Activated naive CD8-positive, alpha-beta T cell (primary cell): Measurements from ENCODE around the gene DPM2.

Experiments
- H3K27ac Mint-ChIP-seq: one replicate; pipeline ENCODE4 v1.8.0; 2021; ENCODE audit warnings: mixed read lengths
- H3K27me3 Mint-ChIP-seq: one replicate; pipeline ENCODE4 v1.8.0; 2021; ENCODE audit warnings: mixed read lengths
- H3K36me3 Mint-ChIP-seq: one replicate; pipeline ENCODE4 v1.8.0; 2021; ENCODE audit warnings: mixed read lengths
- H3K4me1 Mint-ChIP-seq: one replicate; pipeline ENCODE4 v1.8.0; 2021; ENCODE audit warnings: low read depth, mixed read lengths
- H3K4me3 Mint-ChIP-seq: one replicate; pipeline ENCODE4 v1.8.0; 2021; ENCODE audit warnings: mild to moderate bottlenecking, mixed read lengths
- H3K9me3 Mint-ChIP-seq: one replicate; pipeline ENCODE4 v1.8.0; 2021; ENCODE audit warnings: low read depth, mixed read lengths

The DPM2 gene

GRCh38 chr9:127953768-127954505 is 16.3 kb upstream of the DPM2 start:
- peak overlapping the region; percentile 98 for H3K27ac Mint-ChIP-seq
- peak overlapping the region; percentile 74 for H3K4me3 Mint-ChIP-seq
- peaks cover 4% of the 10 kb centered on the region for H3K36me3 Mint-ChIP-seq
- no peaks in the 10 kb centered on the region for H3K9me3 Mint-ChIP-seq
- no peaks in the 10 kb centered on the region for H3K27me3 Mint-ChIP-seq
- H3K4me1 Mint-ChIP-seq: peaks cover 89% of the 10 kb centered on the region

- Mint-ChIP-seq H3K4me3 (peak overlapping the region; percentile 23), H3K27ac (peak overlapping the region; percentile 98), H3K36me3 (peaks cover 4% of the 10 kb centered on the region), H3K9me3 (no peaks in the 10 kb centered on the region), H3K27me3 (no peaks in the 10 kb centered on the region), H3K4me1 (peaks cover 86% of the 10 kb centered on the region)
These were observed 15.5 kb upstream of the DPM2 start for GRCh38 chr9:127953154-127953553.

GRCh38 chr9:127950513-127951289 is 13.0 kb upstream of the DPM2 start:
- H3K4me1 Mint-ChIP-seq: peaks cover 81% of the 10 kb centered on the region

GRCh38 chr9:127949827-127950512 is 12.3 kb upstream of the DPM2 start:
- Mint-ChIP-seq H3K27ac (peak overlapping the region; percentile 90), H3K9me3 (no peaks in the 10 kb centered on the region), H3K27me3 (no peaks in the 10 kb centered on the region), H3K36me3 (peaks cover 2% of the 10 kb centered on the region), H3K4me3 (peak overlapping the region; percentile 36), H3K4me1 (peaks cover 77% of the 10 kb centered on the region)

More at GRCh38 chr9:127950513-127951289, 13.0 kb upstream of the DPM2 start:
- H3K27ac Mint-ChIP-seq: peak overlapping the region; percentile 90
- H3K9me3 Mint-ChIP-seq: no peaks in the 10 kb centered on the region
- H3K4me3 Mint-ChIP-seq: peak overlapping the region; percentile 36
- no peaks in the 10 kb centered on the region for H3K27me3 Mint-ChIP-seq
- H3K36me3 Mint-ChIP-seq: peaks cover 2% of the 10 kb centered on the region

GRCh38 chr9:127947841-127948710 is 10.4 kb upstream of the DPM2 start:
- peak overlapping the region; percentile 88 for H3K27ac Mint-ChIP-seq

GRCh38 chr9:127946728-127947127 is 9.1 kb upstream of the DPM2 start:
- peak overlapping the region; percentile 88 for H3K27ac Mint-ChIP-seq
- H3K9me3 Mint-ChIP-seq: no peaks in the 10 kb centered on the region
- H3K4me1 Mint-ChIP-seq: peaks cover 62% of the 10 kb centered on the region
- no peaks in the 10 kb centered on the region for H3K36me3 Mint-ChIP-seq
- H3K4me3 Mint-ChIP-seq: no peak overlapping the region
- H3K27me3 Mint-ChIP-seq: no peaks in the 10 kb centered on the region

More at GRCh38 chr9:127947841-127948710, 10.4 kb upstream of the DPM2 start:
- Mint-ChIP-seq H3K4me3 (no peak overlapping the region), H3K4me1 (peaks cover 71% of the 10 kb centered on the region), H3K27me3 (no peaks in the 10 kb centered on the region), H3K36me3 (peaks cover 1% of the 10 kb centered on the region), H3K9me3 (no peaks in the 10 kb centered on the region)

- Mint-ChIP-seq H3K27me3 (no peaks in the 10 kb centered on the region), H3K4me1 (peaks cover 58% of the 10 kb centered on the region), H3K9me3 (no peaks in the 10 kb centered on the region), H3K36me3 (no peaks in the 10 kb centered on the region), H3K4me3 (no peak overlapping the region), H3K27ac (peak overlapping the region; percentile 54)
These were observed 8.3 kb upstream of the DPM2 start for GRCh38 chr9:127945942-127946341.

GRCh38 chr9:127945338-127945737 is 7.7 kb upstream of the DPM2 start:
- no peak overlapping the region for H3K4me3 Mint-ChIP-seq
- peak overlapping the region; percentile 78 for H3K27ac Mint-ChIP-seq
- H3K4me1 Mint-ChIP-seq: peaks cover 55% of the 10 kb centered on the region
- no peaks in the 10 kb centered on the region for H3K36me3 Mint-ChIP-seq
- no peaks in the 10 kb centered on the region for H3K9me3 Mint-ChIP-seq
- no peaks in the 10 kb centered on the region for H3K27me3 Mint-ChIP-seq

GRCh38 chr9:127944586-127945218 is 7.0 kb upstream of the DPM2 start:
- Mint-ChIP-seq H3K4me3 (peak overlapping the region; percentile 7), H3K9me3 (no peaks in the 10 kb centered on the region), H3K4me1 (peaks cover 49% of the 10 kb centered on the region), H3K27ac (peak overlapping the region; percentile 78), H3K27me3 (no peaks in the 10 kb centered on the region), H3K36me3 (no peaks in the 10 kb centered on the region)

- Mint-ChIP-seq H3K27me3 (no peaks in the 10 kb centered on the region), H3K4me1 (peaks cover 45% of the 10 kb centered on the region), H3K4me3 (no peak overlapping the region), H3K36me3 (no peaks in the 10 kb centered on the region), H3K27ac (peak overlapping the region; percentile 87), H3K9me3 (no peaks in the 10 kb centered on the region)
These were observed 6.1 kb upstream of the DPM2 start for GRCh38 chr9:127943731-127944144.

GRCh38 chr9:127943011-127943662 is 5.5 kb upstream of the DPM2 start:
- Mint-ChIP-seq H3K36me3 (no peaks in the 10 kb centered on the region), H3K4me1 (peaks cover 44% of the 10 kb centered on the region), H3K27ac (peak overlapping the region; percentile 92), H3K27me3 (no peaks in the 10 kb centered on the region), H3K9me3 (no peaks in the 10 kb centered on the region), H3K4me3 (no peak overlapping the region)

GRCh38 chr9:127942216-127943010 is 4.8 kb upstream of the DPM2 start:
- Mint-ChIP-seq H3K4me1 (peaks cover 41% of the 10 kb centered on the region), H3K36me3 (no peaks in the 10 kb centered on the region), H3K27me3 (no peaks in the 10 kb centered on the region), H3K9me3 (no peaks in the 10 kb centered on the region), H3K4me3 (no peak overlapping the region), H3K27ac (peak overlapping the region; percentile 92)

GRCh38 chr9:127941961-127942215 is 4.2 kb upstream of the DPM2 start:
- Mint-ChIP-seq H3K27ac (no peak overlapping the region), H3K9me3 (no peaks in the 10 kb centered on the region), H3K36me3 (no peaks in the 10 kb centered on the region), H3K4me3 (no peak overlapping the region), H3K4me1 (peaks cover 41% of the 10 kb centered on the region), H3K27me3 (no peaks in the 10 kb centered on the region)
